GM19372 (cell line): Measurements from ENCODE around the gene LPCAT1.

Source experiments
- ATAC-seq: cut with Tn5 transposase; IDR thresholded peaks from one replicate; pipeline ENCODE4 v1.9.1; 2021; ENCODE audit warnings: mild to moderate bottlenecking, low read depth, moderate library complexity; ENCODE audit not compliant: unreplicated experiment

LPCAT1 gene

GRCh38 chr5:1446602-1447343 is 77.0 kb downstream of the LPCAT1 start:
- ATAC-seq = no peak

GRCh38 chr5:1445689-1446601 is 77.8 kb downstream of the LPCAT1 start:
- no peak for ATAC-seq

GRCh38 chr5:1445313-1445688 is 78.5 kb downstream of the LPCAT1 start, which contains the start of gene SLC6A3:
TSS of gene SLC6A3 (minus strand) at chr5:1445440. CDS start at chr5:1443197, 2,243 bp downstream.
- ATAC-seq = no peak

- no peak for ATAC-seq
Observed at GRCh38 chr5:1444361-1445189, 79.2 kb downstream of the LPCAT1 start.

- no peak for ATAC-seq
Observed at GRCh38 chr5:1443991-1444360, 79.8 kb downstream of the LPCAT1 start.

GRCh38 chr5:1443171-1443570 is 80.6 kb downstream of the LPCAT1 start:
- ATAC-seq = no peak

- no peak for ATAC-seq
Observed at GRCh38 chr5:1442222-1443145, 81.3 kb downstream of the LPCAT1 start.

GRCh38 chr5:1441166-1441865 is 82.4 kb downstream of the LPCAT1 start:
- no peak for ATAC-seq

GRCh38 chr5:1440098-1440493 is 83.7 kb downstream of the LPCAT1 start:
- ATAC-seq = no peak

GRCh38 chr5:1439388-1440097 is 84.2 kb downstream of the LPCAT1 start:
- no peak for ATAC-seq

- ATAC-seq = no peak
Observed at GRCh38 chr5:1438871-1439270, 84.9 kb downstream of the LPCAT1 start.

GRCh38 chr5:1437876-1438559 is 85.7 kb downstream of the LPCAT1 start:
- ATAC-seq = no peak

GRCh38 chr5:1437226-1437829 is 86.4 kb downstream of the LPCAT1 start:
- no peak for ATAC-seq

GRCh38 chr5:1436681-1437080 is 87.1 kb downstream of the LPCAT1 start:
- ATAC-seq = no peak

- ATAC-seq = no peak
Observed at GRCh38 chr5:1436036-1436435, 87.7 kb downstream of the LPCAT1 start.

- no peak for ATAC-seq
Observed at GRCh38 chr5:1435369-1435768, 88.4 kb downstream of the LPCAT1 start.

- ATAC-seq = no peak
Observed at GRCh38 chr5:1432296-1432695, 91.5 kb downstream of the LPCAT1 start.

GRCh38 chr5:1431896-1432295 is 91.9 kb downstream of the LPCAT1 start:
- no peak for ATAC-seq
